Liver (tissue), 3 donors: Measurements from ENCODE around the gene OSBP2.

ENCODE experiments used
- EGR1 ChIP-seq, 2 donors: IDR thresholded peaks; 2 replicates each; pipeline ENCODE4 v1.6.1; 2016 to 2018; ENCODE audit warnings: antibody characterized with exemption in 2 of 2, low read depth in 2 of 2
- FOXA1 ChIP-seq: IDR thresholded peaks from 2 replicates; pipeline ENCODE4 v1.6.1; 2016; ENCODE audit warnings: antibody characterized with exemption
- GABPA ChIP-seq, 2 donors: IDR thresholded peaks in 1 of 2; conservative IDR thresholded peaks in 1 of 2; 2 replicates each; pipeline ENCODE4 v1.6.1; 2016; ENCODE audit warnings: antibody characterized with exemption in 2 of 2, mild to moderate bottlenecking in 1 of 2, moderate library complexity in 1 of 2
- NR2F2 ChIP-seq: IDR thresholded peaks from 2 replicates; pipeline ENCODE4 v1.6.1; 2016; ENCODE audit warnings: antibody characterized with exemption
- RAD21 ChIP-seq, 2 donors: IDR thresholded peaks; 2 replicates each; pipeline ENCODE4 v1.6.1; 2016; ENCODE audit warnings: antibody characterized with exemption in 2 of 2, mild to moderate bottlenecking in 2 of 2
- SP1 ChIP-seq: IDR thresholded peaks from 2 replicates; pipeline ENCODE4 v1.6.1; 2018; ENCODE audit warnings: antibody characterized with exemption, mild to moderate bottlenecking
- TAF1 ChIP-seq: conservative IDR thresholded peaks from 2 replicates; pipeline ENCODE4 v1.6.1; 2016; ENCODE audit warnings: antibody characterized with exemption, mild to moderate bottlenecking
- TF ChIP-seq, protein P1 (sequence below): fragments of 150-350 bp; IDR thresholded peaks from 2 replicates; pipeline ENCODE4 v1.5.1; 2017; ENCODE audit warnings: improper control_type of control experiment, low read depth, low read length; ENCODE audit not compliant: missing input control
- TF ChIP-seq, protein P2 (sequence below): IDR thresholded peaks from 2 replicates; pipeline ENCODE4 v1.6.1; 2016; ENCODE audit warnings: antibody characterized with exemption
- TF ChIP-seq, protein P3 (sequence below): IDR thresholded peaks from 2 replicates; pipeline ENCODE4 v1.6.1; 2016; ENCODE audit warnings: antibody characterized with exemption, mild to moderate bottlenecking
- TF ChIP-seq, protein P4 (sequence below): IDR thresholded peaks from 2 replicates; pipeline ENCODE4 v1.6.1; 2016; ENCODE audit warnings: antibody characterized with exemption
- donor health status: healthy.
- donor health status: healthy.

DNA sequence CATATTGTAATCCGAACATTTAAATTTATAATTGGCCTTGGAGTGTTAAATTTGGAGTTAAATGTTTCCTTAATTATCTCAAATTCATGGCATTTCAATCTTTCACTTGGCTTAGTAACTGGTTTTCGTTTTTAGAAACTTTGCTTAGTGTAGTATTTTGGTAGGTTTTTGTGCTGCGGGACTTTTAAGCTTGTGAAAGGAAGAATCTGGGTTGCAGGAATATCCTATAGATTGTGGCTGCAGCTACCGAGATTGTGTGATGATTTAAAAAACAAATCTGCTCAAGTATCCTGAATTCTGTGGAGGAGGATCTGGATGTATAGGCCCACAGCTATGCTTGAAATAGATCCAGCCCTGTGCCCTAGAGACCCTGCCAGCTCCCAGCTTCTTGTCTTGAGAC, 27.1 kb downstream of the OSBP2 start:
- TF ChIP-seq EGR1 (IDR thresholded peaks at IDR 0.05; ENCODE audit: low read depth in 2 of 2) (no peak), RAD21 (IDR thresholded peaks at IDR 0.05) (no peak), GABPA (IDR thresholded peaks at IDR 0.05 in 1 of 2, conservative IDR thresholded peaks at IDR 0.05 in 1 of 2) (no peak), TAF1 (no peak), SP1 (no peak), NR2F2 (no peak), FOXA1 (no peak)
- TF ChIP-seq, protein P1, sequence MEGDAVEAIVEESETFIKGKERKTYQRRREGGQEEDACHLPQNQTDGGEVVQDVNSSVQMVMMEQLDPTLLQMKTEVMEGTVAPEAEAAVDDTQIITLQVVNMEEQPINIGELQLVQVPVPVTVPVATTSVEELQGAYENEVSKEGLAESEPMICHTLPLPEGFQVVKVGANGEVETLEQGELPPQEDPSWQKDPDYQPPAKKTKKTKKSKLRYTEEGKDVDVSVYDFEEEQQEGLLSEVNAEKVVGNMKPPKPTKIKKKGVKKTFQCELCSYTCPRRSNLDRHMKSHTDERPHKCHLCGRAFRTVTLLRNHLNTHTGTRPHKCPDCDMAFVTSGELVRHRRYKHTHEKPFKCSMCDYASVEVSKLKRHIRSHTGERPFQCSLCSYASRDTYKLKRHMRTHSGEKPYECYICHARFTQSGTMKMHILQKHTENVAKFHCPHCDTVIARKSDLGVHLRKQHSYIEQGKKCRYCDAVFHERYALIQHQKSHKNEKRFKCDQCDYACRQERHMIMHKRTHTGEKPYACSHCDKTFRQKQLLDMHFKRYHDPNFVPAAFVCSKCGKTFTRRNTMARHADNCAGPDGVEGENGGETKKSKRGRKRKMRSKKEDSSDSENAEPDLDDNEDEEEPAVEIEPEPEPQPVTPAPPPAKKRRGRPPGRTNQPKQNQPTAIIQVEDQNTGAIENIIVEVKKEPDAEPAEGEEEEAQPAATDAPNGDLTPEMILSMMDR = no peak
- TF ChIP-seq, protein P2, sequence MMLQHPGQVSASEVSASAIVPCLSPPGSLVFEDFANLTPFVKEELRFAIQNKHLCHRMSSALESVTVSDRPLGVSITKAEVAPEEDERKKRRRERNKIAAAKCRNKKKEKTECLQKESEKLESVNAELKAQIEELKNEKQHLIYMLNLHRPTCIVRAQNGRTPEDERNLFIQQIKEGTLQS = no peak
- TF ChIP-seq, protein P3, sequence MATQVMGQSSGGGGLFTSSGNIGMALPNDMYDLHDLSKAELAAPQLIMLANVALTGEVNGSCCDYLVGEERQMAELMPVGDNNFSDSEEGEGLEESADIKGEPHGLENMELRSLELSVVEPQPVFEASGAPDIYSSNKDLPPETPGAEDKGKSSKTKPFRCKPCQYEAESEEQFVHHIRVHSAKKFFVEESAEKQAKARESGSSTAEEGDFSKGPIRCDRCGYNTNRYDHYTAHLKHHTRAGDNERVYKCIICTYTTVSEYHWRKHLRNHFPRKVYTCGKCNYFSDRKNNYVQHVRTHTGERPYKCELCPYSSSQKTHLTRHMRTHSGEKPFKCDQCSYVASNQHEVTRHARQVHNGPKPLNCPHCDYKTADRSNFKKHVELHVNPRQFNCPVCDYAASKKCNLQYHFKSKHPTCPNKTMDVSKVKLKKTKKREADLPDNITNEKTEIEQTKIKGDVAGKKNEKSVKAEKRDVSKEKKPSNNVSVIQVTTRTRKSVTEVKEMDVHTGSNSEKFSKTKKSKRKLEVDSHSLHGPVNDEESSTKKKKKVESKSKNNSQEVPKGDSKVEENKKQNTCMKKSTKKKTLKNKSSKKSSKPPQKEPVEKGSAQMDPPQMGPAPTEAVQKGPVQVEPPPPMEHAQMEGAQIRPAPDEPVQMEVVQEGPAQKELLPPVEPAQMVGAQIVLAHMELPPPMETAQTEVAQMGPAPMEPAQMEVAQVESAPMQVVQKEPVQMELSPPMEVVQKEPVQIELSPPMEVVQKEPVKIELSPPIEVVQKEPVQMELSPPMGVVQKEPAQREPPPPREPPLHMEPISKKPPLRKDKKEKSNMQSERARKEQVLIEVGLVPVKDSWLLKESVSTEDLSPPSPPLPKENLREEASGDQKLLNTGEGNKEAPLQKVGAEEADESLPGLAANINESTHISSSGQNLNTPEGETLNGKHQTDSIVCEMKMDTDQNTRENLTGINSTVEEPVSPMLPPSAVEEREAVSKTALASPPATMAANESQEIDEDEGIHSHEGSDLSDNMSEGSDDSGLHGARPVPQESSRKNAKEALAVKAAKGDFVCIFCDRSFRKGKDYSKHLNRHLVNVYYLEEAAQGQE = no peak
- TF ChIP-seq, protein P4, sequence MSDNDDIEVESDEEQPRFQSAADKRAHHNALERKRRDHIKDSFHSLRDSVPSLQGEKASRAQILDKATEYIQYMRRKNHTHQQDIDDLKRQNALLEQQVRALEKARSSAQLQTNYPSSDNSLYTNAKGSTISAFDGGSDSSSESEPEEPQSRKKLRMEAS = no peak
